Parathyroid adenoma (tissue), 2 donors: ENCODE measurements around the gene NLRP1.

ENCODE experiments used
- H2AFZ ChIP-seq: fragments of 300-600 bp; sonication (generic); one replicate; pipeline ENCODE4 v1.7.0; 2017; ENCODE audit warnings: antibody characterized with exemption, mild to moderate bottlenecking
- H3K27ac ChIP-seq: fragments of 300-600 bp; sonication (generic); one replicate; pipeline ENCODE4 v1.7.0; 2017
- H3K27me3 ChIP-seq: fragments of 300-600 bp; sonication (generic); one replicate; pipeline ENCODE4 v1.7.0; 2017; ENCODE audit warnings: low read length; ENCODE audit not compliant: control insufficient read depth, insufficient read depth
- H3K36me3 ChIP-seq: fragments of 300-600 bp; sonication (generic); one replicate; pipeline ENCODE4 v1.7.0; 2017; ENCODE audit warnings: low read length; ENCODE audit not compliant: control insufficient read depth, insufficient read depth
- H3K4me1 ChIP-seq: fragments of 300-600 bp; sonication (generic); one replicate; pipeline ENCODE4 v1.7.0; 2017; ENCODE audit warnings: control low read depth
- H3K4me2 ChIP-seq: fragments of 300-600 bp; sonication (generic); one replicate; pipeline ENCODE4 v1.7.0; 2017; ENCODE audit warnings: low read length
- H3K4me3 ChIP-seq: fragments of 300-600 bp; sonication (generic); one replicate; pipeline ENCODE4 v1.7.0; 2017; ENCODE audit warnings: low read depth, low read length
- H3K79me2 ChIP-seq: fragments of 300-600 bp; sonication (generic); one replicate; pipeline ENCODE4 v1.7.0; 2017; ENCODE audit warnings: control low read depth
- H3K9ac ChIP-seq: fragments of 300-600 bp; sonication (generic); one replicate; pipeline ENCODE4 v1.7.0; 2017; ENCODE audit warnings: mild to moderate bottlenecking
- H3K9me3 ChIP-seq: fragments of 300-600 bp; sonication (generic); one replicate; pipeline ENCODE4 v1.7.0; 2017; ENCODE audit warnings: low read length; ENCODE audit not compliant: control insufficient read depth
- TF ChIP-seq, protein P1 (sequence below): fragments of 300-600 bp; sonication (generic); IDR thresholded peaks from one replicate; pipeline ENCODE4 v1.7.0; 2017; ENCODE audit warnings: antibody characterized with exemption, mild to moderate bottlenecking
- donor health status: primary hyperparathyroidism.

NLRP1 gene

GRCh38 chr17:5510771-5511170, 73.5 kb downstream of the NLRP1 start:
- TF ChIP-seq, protein P1, sequence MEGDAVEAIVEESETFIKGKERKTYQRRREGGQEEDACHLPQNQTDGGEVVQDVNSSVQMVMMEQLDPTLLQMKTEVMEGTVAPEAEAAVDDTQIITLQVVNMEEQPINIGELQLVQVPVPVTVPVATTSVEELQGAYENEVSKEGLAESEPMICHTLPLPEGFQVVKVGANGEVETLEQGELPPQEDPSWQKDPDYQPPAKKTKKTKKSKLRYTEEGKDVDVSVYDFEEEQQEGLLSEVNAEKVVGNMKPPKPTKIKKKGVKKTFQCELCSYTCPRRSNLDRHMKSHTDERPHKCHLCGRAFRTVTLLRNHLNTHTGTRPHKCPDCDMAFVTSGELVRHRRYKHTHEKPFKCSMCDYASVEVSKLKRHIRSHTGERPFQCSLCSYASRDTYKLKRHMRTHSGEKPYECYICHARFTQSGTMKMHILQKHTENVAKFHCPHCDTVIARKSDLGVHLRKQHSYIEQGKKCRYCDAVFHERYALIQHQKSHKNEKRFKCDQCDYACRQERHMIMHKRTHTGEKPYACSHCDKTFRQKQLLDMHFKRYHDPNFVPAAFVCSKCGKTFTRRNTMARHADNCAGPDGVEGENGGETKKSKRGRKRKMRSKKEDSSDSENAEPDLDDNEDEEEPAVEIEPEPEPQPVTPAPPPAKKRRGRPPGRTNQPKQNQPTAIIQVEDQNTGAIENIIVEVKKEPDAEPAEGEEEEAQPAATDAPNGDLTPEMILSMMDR: no peak
- no peaks in the 10 kb centered on the region for H3K79me2 ChIP-seq
- H3K27me3 ChIP-seq: no peaks in the 10 kb centered on the region
- H3K9me3 ChIP-seq: no peaks in the 10 kb centered on the region
- H2AFZ ChIP-seq: no peak overlapping the region
- H3K4me2 ChIP-seq: no peak overlapping the region
- H3K27ac ChIP-seq: no peak overlapping the region
- H3K36me3 ChIP-seq: no peaks in the 10 kb centered on the region
- no peak overlapping the region for H3K4me3 ChIP-seq
- no peak overlapping the region for H3K9ac ChIP-seq
- H3K4me1 ChIP-seq: no peaks in the 10 kb centered on the region

- Histone ChIP-seq H3K4me2 (no peak overlapping the region), H2AFZ (no peak overlapping the region), H3K27ac (no peak overlapping the region), H3K9me3 (no peaks in the 10 kb centered on the region), H3K27me3 (no peaks in the 10 kb centered on the region), H3K9ac (no peak overlapping the region), H3K36me3 (no peaks in the 10 kb centered on the region), H3K4me1 (no peaks in the 10 kb centered on the region), H3K79me2 (no peaks in the 10 kb centered on the region), H3K4me3 (no peak overlapping the region)
- TF ChIP-seq, protein P1: no peak
Measured at GRCh38 chr17:5509482-5509881, 74.8 kb downstream of the NLRP1 start.

DNA sequence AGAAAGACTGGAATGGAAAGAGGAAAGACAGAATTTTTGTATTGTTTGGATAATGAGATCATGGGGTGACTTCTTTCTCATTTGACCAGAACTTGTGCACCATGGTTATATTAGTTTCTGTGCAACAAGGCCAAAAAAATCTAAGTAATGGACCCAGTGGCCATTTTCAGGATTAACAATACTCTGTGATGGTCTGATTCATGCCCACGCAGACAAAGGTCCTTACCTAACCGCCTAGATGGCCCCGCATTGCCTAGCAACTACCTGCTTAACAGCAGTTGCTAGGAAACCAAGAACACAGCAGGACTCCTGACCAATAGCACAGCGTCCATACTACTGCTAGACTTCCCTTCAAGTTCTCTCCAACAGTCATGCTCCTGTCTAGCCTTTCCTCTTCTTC, 75.5 kb downstream of the NLRP1 start:
- Histone ChIP-seq H3K9ac (no peak overlapping the region), H3K4me3 (no peak overlapping the region), H3K4me1 (no peaks in the 10 kb centered on the region), H2AFZ (no peak overlapping the region), H3K36me3 (no peaks in the 10 kb centered on the region), H3K27ac (no peak overlapping the region), H3K79me2 (no peaks in the 10 kb centered on the region), H3K4me2 (no peak overlapping the region), H3K9me3 (no peaks in the 10 kb centered on the region), H3K27me3 (no peaks in the 10 kb centered on the region)
- TF ChIP-seq, protein P1: no peak

- Histone ChIP-seq H3K9me3 (no peaks in the 10 kb centered on the region), H3K27ac (no peak overlapping the region), H3K27me3 (no peaks in the 10 kb centered on the region), H3K79me2 (no peaks in the 10 kb centered on the region), H3K4me3 (no peak overlapping the region), H2AFZ (no peak overlapping the region), H3K4me2 (no peak overlapping the region), H3K9ac (no peak overlapping the region), H3K36me3 (no peaks in the 10 kb centered on the region), H3K4me1 (no peaks in the 10 kb centered on the region)
- TF ChIP-seq, protein P1: peak; percentile 13
Measured at GRCh38 chr17:5506307-5506706, 78.0 kb downstream of the NLRP1 start.

- Histone ChIP-seq H3K4me2 (no peak overlapping the region), H3K4me1 (peaks cover 6% of the 10 kb centered on the region), H3K79me2 (no peaks in the 10 kb centered on the region), H2AFZ (no peak overlapping the region), H3K27me3 (no peaks in the 10 kb centered on the region), H3K9ac (no peak overlapping the region), H3K27ac (no peak overlapping the region), H3K9me3 (no peaks in the 10 kb centered on the region), H3K36me3 (no peaks in the 10 kb centered on the region), H3K4me3 (no peak overlapping the region)
- TF ChIP-seq, protein P1: no peak
Measured at GRCh38 chr17:5502552-5502951, 81.8 kb downstream of the NLRP1 start.
